Prostate gland (tissue), 2 donors: Measurements from ENCODE around the gene ZXDC.

Source experiments
- CTCF ChIP-seq, 4 experiments: fragments of 200-600 bp in 2 of 4; fragments of 450-650 bp in 2 of 4; sonication (generic) in 2 of 4; IDR thresholded peaks; 1 replicate in 3 of 4; 2 replicates in 1 of 4; pipeline ENCODE4 v1.5.1; 2016 to 2019; ENCODE audit warnings: antibody characterized with exemption in 4 of 4, mild to moderate bottlenecking in 2 of 4, moderate library complexity in 2 of 4
- POLR2AphosphoS5 ChIP-seq: sonication (generic); formaldehyde crosslinking; IDR thresholded peaks from one replicate; pipeline ENCODE4 v1.6.1; 2017; ENCODE audit warnings: antibody characterized with exemption

GRCh38 chr3:126442094-126442855 lies 33.4 kb downstream of the ZXDC start:
- no peak for TF ChIP-seq POLR2AphosphoS5
- TF ChIP-seq CTCF (IDR thresholded peaks at IDR 0.05): no peak
